Kidney tubule cell (primary cell): Measurements from ENCODE around the gene RPRML.
"Not testable (repeated sequence)": the region's sequence is repeated elsewhere in the genome, so short reads cannot be mapped to it uniquely, and the experiment has no call there.

Experiments used
- DNase-seq: peaks from one replicate; pipeline ENCODE4 v3.0.0-alpha.2; 2018; ENCODE audit warnings: low spot score

The RPRML gene

GRCh38 chr17:46979147-46979863 lies at the start of gene RPRML:
TSS of gene RPRML (minus strand) at chr17:46979253. CDS start at chr17:46979007, 246 bp downstream.
- peak; percentile 15 for DNase-seq

- not testable (repeated sequence) for DNase-seq
Measured at GRCh38 chr17:47016966-47017365, 37.9 kb upstream of the RPRML start.

- peak; percentile 32 for DNase-seq
Measured at GRCh38 chr17:47013341-47013740, 34.3 kb upstream of the RPRML start.

GRCh38 chr17:47012457-47012856 lies 33.4 kb upstream of the RPRML start:
- DNase-seq: no peak

DNA sequence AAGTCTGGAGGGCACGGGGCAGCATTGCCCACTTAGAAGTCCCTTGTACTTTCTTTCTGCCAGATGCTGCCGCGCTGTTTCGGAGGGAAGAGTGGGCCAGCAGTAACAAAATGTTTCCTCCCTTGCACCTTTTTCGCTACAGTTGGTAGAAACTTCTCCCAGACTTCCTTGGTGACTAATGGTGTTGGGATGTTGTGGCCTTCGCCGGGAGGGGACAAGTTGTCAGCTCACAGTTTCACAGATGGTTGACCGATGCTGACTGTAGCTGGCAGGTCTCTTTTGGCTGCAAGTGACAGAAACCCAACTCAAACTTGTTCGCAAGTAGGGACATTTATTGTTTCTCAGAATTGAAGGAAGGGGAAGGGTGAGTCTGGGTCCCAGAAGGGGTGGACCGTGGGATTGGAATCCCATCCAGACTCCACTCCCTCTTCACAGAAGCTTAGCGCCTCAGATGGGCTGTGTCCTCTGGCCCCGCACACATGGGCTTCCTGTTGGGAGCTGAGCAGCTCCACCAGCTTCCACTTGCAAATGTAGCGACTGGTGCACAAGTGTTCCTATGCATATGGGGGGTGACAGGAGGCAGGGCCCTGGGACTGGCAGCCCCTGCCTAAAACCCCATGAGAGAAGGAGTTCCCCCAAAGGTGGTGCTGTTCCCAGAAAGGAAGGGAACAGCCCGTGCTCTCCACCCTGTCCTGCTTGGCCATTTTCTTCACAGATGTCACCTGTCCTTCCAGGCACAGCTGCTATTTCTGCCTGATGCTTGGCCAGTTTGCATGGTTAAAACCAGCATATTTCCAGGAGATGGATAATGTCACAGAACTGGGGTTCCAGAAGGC lies 30.9 kb upstream of the RPRML start:
- peak; percentile 70 for DNase-seq

GRCh38 chr17:47004906-47005305 lies 25.9 kb upstream of the RPRML start:
- no peak for DNase-seq

DNA sequence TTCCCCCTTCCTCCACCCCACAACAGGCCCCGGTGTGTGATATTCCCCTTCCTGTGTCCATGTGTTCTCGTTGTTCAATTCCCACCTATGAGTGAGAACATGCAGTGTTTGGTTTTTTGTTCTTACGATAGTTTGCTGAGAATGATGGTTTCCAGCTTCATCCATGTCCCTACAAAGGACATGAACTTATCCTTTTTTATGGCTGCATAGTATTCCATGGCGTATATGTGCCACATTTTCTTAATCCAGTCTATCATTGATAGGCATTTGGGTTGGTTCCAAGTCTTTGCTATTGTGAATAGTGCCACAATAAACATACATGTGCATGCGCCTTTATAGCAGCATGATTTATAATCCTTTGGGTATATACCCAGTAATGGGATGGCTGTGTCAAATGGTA lies 24.8 kb upstream of the RPRML start:
- not testable (repeated sequence) for DNase-seq

DNA sequence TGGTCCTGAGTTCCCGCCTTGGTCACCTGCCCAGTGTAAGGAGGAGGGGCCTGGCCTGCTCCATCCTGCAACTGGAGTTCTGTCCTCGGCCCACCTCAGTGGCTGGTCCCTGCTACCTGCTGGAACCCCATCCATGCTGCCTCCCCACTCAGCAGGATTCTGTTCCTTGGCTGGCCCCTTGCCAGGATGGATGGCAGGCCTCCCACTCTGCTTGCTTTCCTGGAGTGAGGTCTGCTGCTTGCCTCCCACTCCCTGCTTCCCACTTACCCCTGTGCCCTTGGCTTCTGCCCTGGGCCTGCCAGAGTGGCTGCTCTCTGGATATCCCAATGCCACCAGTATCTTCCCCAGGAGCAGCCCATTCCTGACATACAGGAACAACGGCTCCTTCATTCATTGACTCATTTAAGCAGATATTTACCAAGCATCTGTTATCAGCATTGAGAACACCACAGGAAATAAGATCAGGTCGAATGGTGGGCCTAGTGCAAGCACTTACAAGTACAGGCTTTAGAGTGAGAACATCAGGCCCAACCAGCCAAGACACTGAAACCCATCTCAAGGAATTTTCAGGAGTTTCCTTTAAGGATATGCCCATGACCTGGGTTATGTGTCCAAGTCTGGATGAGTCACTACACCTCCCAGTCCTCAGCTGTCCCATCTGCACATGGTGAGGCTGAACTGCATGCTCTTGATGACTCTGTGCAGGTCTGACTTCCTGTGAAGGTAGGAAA lies 17.0 kb upstream of the RPRML start:
- peak; percentile 89 for DNase-seq

- no peak for DNase-seq
Measured at GRCh38 chr17:46994993-46995392, 15.9 kb upstream of the RPRML start.

DNA sequence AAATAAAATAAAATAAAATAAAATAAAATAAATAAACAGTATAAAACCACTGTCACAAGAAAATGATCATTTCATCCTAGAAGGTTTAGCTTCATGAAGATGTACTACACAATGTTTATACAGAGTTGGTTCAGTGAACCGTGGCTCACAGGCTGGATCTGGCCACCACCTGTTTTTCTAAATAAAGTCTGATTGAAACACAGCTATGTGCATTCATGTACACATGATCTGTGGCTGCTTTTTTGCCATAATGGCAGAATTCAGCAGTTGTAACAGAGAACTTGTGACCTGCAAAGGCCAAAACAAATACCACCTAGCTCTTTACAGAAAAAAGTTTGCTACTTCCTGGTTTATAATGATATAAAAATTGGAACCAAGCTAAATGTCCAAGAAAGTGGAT lies 12.6 kb upstream of the RPRML start:
- peak; percentile 8 for DNase-seq

DNA sequence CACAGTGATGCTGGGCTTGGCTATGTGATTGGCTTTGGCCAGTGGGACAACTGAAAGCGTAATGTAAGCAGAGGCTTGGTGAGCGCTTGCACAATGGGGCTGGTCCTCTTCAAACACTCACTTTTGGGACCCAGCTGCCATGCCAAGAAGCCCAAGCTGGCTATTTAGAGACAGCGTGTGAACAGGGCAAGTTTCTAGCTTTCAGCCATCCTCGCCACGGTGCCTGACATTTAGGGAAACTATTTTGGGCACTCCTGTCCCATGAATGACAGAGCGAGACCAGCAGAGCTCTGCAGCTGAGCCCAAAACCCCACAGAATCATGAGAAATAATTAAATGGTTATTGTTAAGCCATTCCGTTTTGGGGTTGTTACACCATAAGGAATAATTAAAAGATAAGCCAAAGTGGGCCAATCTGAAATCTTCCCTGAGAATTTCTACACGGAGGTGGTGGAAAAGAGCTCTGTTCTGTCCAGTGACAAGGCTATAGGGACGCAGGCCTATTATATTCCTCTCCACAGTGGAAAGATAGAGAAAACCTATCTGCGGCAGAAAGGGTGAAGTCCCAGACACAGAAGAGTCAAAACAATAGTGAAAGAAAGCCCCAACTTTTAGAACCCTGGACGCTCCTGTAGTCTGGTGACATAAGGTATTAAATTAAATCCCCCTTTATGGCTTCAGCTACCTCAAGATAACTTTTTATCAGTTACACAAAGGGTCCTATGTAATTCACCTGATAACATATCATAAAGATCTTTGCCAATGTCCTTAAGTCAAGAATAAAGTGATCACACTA lies 10.8 kb upstream of the RPRML start:
- DNase-seq: no peak

- not testable (repeated sequence) for DNase-seq
Measured at GRCh38 chr17:46987927-46988326, 8.9 kb upstream of the RPRML start.

DNA sequence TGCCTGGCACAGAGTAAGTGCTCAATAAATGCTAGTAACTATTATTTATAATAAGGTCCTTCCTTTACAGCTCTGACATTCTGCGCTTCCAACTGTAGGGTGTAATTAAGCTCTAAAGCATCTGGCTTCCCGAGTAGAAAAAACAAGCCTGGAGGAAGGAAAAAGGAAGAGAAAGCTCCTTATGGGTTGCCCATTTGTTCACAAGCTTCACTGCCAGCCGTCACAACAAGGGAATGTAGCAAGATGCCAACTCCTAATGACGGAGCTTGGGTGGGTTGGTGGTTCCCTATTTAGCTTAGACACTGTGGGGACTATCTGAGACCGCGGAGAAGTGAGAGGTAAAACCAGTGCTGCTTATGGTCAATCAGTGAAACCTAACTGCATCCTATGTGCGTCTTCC lies 7.3 kb upstream of the RPRML start:
- no peak for DNase-seq

DNA sequence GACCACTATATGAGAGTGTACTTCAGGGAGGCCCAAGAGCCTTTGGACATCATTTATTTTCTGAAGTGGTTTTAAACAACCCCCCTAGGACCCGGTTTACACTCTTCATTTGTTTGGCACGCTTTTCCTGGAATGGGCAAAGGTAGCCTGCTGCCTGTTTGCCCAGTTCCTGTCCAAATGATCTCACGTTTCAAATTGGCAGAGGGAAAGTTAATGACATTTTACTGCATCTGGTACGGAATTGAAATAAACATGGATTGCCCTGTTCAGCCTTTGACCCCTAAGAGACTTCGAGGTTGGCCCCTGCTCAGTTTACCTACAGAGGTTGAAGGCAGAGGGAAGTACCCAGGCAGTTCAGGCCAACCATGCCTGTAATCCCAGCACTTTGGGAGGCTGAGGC lies 5.8 kb upstream of the RPRML start:
- no peak for DNase-seq

- no peak for DNase-seq
Measured at GRCh38 chr17:46984341-46984740, 5.3 kb upstream of the RPRML start.

- no peak for DNase-seq
Measured at GRCh38 chr17:46983782-46984181, 4.7 kb upstream of the RPRML start.

- DNase-seq: no peak
Measured at GRCh38 chr17:46982577-46982976, 3.5 kb upstream of the RPRML start.

DNA sequence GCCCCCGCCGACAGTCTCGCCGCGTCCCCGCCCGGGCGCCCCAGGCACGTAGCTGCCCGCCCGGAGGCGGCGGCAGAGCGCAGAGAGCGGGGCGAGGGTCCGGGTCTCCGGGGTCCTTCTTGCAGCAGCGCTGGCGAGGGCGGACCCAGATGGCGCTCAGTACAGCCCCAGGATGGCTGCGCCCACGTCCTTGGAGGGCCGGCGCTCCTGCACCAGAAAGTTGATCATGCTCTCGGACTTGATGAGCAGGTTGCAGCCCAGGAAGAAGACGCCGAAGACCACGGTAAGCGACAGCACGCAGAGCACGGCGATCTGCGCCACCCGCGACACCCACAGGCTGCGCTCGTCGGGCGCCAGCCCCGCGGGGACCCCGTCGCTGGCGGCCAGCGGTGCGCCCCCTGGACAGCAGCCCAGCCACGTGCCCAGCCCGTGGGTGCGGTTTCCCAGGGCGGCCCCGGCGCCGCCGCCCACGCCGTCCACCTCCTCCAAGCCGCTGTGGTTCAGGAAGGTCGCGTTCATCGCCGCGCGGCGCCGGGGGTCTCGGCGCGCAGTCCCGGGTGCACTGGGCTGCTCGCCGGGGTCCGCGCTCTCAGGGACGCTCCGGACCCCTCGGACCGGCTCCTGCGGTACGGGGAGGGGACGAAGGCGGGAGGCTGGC lies 435 bp downstream of the RPRML start:
- no peak for DNase-seq

DNA sequence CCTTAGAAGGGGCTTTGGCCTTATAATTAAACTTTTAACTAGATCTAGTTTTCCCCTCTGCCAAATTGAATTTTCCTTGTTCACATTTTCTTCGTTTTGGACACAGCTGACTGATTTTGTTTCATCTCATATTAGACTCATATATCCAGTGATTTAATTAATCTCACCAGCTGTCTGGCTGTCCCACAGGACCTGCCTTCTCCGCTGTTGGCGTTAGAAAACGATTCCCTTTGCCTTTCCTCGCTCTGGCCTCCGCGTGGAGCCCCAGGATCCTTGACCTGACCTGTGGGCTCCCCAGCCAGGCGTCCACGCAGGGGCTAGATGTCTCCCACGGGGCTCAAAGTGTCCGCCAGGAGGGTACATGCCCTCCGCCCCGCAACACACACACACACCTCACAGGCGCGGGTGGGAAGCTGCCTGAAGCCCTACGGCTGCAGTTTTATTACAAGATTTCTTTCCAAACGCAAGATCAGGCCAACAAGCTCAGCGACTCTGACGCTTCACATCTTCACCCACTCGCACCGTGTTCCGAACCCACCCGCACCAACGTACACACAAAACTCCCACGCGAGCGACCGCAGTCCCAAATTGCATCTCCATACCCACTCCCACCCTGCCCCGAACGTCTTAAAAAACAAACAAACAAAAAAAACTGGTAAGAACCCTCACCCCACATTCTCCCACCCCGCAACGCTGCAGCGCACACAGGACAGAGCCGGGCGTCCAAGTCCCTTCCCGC lies 1.1 kb downstream of the RPRML start:
- DNase-seq: no peak

GRCh38 chr17:46977348-46977747 lies 1.7 kb downstream of the RPRML start:
- peak; percentile 58 for DNase-seq
